DMS53 (cell line): Measurements from ENCODE around the gene EPHB6.

Experiments used
- DNase-seq: peaks from one replicate; lab custom pipeline; 2025; lab: John Stamatoyannopoulos, UW

EPHB6 gene, protein sequence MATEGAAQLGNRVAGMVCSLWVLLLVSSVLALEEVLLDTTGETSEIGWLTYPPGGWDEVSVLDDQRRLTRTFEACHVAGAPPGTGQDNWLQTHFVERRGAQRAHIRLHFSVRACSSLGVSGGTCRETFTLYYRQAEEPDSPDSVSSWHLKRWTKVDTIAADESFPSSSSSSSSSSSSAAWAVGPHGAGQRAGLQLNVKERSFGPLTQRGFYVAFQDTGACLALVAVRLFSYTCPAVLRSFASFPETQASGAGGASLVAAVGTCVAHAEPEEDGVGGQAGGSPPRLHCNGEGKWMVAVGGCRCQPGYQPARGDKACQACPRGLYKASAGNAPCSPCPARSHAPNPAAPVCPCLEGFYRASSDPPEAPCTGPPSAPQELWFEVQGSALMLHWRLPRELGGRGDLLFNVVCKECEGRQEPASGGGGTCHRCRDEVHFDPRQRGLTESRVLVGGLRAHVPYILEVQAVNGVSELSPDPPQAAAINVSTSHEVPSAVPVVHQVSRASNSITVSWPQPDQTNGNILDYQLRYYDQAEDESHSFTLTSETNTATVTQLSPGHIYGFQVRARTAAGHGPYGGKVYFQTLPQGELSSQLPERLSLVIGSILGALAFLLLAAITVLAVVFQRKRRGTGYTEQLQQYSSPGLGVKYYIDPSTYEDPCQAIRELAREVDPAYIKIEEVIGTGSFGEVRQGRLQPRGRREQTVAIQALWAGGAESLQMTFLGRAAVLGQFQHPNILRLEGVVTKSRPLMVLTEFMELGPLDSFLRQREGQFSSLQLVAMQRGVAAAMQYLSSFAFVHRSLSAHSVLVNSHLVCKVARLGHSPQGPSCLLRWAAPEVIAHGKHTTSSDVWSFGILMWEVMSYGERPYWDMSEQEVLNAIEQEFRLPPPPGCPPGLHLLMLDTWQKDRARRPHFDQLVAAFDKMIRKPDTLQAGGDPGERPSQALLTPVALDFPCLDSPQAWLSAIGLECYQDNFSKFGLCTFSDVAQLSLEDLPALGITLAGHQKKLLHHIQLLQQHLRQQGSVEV

DNA sequence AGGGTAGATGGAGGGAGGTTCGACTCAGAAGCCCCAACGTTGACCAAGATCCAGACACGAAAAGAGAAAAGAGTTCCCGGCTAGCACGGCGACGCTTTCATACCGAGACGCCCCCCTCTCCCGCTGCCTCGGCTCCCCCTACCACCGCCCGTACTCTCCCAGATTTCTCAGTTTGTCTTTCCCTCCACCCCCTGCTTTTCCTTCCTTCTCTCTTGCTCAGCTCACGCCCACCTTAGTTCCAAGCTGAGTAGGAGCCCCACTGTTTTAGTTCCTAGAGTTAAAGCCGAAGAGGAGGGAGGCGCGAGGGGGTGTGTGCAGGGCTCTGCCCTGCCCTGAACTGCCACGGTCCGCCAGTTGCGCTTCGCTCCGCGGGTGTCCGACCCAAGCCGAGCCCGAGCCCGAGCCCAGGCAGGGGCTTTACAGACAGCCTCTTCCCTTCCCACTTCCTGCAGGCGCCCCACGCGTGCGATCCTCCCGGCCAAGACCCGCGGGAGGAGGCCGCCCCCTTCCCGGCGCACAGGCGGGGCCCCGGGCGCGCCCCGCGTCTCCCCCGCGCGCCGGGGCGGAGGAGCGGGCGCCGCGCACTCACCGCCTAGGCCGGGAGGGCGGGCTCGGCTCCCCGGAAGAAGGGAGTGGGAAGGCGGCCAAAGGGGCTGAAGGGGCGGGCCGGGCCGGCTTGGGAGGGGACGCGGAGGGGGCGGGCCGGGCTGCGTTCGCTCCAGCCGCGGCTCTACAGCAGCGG, at the start of gene EPHB6:
Gene EPHB6 (plus strand): TSS at position 705 of the 742 bp plus-strand sequence. CDS start 8,152 bp downstream, outside the sequence.
- DNase-seq = no peak

DNA sequence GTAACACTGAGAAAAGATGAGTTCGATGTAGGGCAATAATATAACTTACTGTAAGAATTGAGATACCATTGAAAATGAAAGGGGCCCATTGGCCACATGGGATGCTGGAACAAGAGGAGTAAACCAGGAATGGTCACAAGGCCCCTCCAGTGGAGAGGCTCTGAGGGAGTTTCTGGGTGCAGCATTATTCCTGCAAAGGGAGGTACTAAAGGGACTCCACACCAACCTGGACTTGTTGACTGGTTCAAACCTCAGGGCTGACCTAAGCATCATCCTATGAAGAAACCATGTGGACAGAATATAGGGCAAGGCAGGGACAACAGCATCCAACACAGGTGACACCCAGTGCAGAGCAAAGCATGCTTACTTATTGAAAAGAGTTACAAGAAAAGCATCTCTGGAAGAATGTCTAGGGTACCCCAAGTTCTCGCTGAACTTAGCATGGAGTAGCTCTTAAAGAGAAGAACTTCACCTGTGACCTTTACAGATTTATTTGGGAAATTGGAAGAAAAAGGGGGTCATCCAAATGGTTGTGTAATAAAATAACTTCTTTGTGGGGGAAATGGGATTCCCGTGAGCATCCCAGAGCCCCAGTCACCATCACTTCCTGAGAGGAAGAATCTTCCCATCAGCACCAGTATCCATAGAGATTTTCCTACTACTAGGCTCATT, 49.4 kb upstream of the EPHB6 start:
- no peak for DNase-seq

GRCh38 chr7:142806022-142806356, 48.9 kb upstream of the EPHB6 start:
- no peak for DNase-seq

- DNase-seq = no peak
Measured at GRCh38 chr7:142806957-142807356, 47.9 kb upstream of the EPHB6 start.

DNA sequence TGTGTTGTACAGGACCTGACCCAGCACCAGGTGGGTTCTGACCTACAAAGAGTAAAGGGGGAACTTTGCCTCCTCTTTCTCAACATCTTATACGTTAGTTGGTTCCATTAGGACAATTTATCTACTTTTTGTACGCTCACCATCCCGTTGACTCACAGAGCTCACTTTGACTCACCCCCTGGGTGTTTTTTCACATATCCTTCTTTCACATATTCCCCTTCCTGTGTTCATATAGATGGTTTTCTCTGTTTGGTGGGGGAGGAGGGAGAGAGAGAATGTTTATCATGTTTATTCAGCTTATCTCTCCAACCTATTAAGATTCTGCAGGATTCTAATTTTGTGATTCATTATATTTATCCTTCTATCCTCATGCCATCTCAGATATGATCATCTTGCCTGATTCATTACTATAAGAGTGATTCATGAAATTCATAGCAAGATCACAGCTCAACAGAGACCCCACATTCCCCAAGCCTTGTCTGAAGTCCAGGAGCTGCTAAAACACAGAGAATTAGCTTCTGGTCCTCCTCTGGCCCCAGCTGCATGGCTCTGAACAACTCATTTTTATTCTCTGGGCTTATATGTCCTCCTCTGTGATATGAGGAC, 46.9 kb upstream of the EPHB6 start:
- no peak for DNase-seq

DNA sequence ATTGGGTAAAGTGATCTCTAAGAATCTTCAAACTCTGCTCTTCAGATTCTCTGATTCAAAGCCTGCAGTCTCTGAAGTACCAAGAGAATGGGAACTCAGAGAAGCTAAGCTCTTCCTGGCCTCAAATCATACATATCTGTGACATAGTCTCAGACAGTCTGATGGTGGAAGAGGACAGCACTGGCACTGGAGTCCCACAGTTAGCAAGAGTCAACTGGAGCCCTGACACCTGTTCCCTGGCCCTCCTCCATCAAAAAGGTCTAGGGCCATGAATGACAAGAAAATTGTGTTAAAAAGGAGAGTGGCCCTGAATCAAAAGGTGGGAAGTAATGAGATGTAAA, 46.4 kb upstream of the EPHB6 start:
- DNase-seq = no peak

- DNase-seq = no peak
Measured at GRCh38 chr7:142808802-142809583, 45.9 kb upstream of the EPHB6 start.

GRCh38 chr7:142809671-142810070, 45.2 kb upstream of the EPHB6 start:
- DNase-seq = no peak

- peak; percentile 69 for DNase-seq
Measured at GRCh38 chr7:142811154-142811737, 43.6 kb upstream of the EPHB6 start.

- no peak for DNase-seq
Measured at GRCh38 chr7:142812437-142813215, 42.2 kb upstream of the EPHB6 start.

- peak; percentile 81 for DNase-seq
Measured at GRCh38 chr7:142813226-142813625, 41.6 kb upstream of the EPHB6 start.

DNA sequence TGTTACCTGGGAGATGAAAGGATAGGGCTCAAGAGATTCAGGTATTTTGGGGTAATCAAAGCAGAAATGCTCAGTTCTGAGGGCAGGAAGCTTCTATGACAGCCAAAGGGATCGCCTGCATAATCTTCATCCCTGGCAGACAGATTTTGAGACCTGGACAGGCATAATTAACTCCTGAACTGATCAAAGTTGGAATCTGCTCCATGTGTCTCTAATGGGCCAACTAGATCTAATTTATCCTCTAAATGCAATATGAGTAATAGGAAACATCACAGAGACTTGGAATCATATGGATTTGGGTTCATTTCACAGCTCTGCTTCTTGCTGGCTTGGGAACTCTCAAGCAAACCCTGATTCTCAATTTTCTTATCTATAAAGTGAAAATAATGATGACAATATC, 41.2 kb upstream of the EPHB6 start:
- DNase-seq = no peak

DNA sequence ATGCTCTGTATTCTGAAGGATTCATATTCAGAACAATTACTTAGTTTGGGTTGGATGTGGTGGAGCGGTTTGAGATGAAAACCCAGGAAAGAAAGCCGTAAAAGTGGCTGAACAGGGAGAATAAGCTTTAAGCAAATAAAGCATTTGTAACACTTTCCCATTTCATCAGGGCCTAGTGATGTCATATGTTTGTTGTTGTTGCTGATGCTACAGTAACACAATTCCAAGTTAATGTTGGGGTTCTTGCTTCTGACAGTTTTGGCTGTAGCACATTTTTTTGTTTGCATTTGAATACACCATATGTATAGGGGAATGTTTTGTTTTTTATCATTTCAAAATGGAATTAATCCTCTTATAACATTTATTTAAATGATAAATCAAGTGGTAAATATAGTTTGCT, 40.4 kb upstream of the EPHB6 start:
- DNase-seq = no peak

DNA sequence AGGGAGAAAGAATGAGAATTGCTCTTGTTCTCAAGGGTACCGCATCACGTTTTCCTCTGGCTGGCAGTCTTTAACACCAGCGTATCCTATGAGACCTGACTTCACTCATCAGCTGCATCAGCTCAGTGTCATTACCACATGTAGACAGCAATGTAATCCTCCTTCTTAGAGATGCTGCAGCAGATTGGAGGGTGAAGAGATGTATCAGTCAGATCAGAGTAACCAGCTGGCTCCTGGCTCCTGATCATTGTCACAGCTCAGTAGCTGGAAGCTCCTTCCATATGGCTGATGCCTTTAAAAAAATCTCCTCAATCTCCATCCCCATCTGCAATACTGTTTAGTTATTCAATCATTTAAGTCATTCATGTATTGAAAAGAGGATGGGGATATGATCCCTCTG, 39.7 kb upstream of the EPHB6 start:
- DNase-seq = no peak

GRCh38 chr7:142817506-142817905, 37.4 kb upstream of the EPHB6 start:
- no peak for DNase-seq

GRCh38 chr7:142819530-142819929, 35.3 kb upstream of the EPHB6 start:
- no peak for DNase-seq

DNA sequence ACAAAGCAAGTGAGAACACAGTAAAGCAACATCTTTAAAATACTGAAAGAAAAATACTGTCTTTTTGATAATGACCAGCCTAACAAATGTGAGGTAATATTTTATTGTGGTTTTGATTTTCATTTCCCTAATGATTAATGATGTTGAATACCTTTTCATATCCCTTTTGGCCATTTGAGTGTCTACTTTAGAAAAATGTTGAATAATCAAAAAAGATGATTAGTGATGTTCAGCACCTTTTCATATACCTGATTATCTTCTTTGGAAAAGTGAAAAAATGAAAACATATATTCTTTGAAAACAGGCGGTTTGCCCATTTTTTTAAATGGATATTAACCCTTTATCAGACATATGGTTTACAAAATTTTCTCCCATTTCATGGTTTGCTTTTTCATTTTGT, 32.2 kb upstream of the EPHB6 start:
- DNase-seq = no peak

GRCh38 chr7:142827951-142828500, 26.9 kb upstream of the EPHB6 start:
- no peak for DNase-seq

GRCh38 chr7:142832417-142832816, 22.5 kb upstream of the EPHB6 start:
- DNase-seq = no peak
